Left ventricle myocardium inferior (tissue), 1 donor: Measurements from ENCODE around the gene CIAO2A. TPM values are rescaled to one million over a fixed set of nuclear protein-coding genes. Genes with fewer than 3 reads are reported as not detected.
A peak's percentile ranks its signal among the peaks of the same experiment; 100 is the strongest.

ENCODE experiments used
- DNase-seq: peaks from one replicate; pipeline ENCODE4 v3.0.0-alpha.2; 2020
- H3K27ac ChIP-seq: fragments of 200-600 bp; replicated peaks from 2 replicates; pipeline ENCODE4 v1.8.0; 2021
- H3K27me3 ChIP-seq: fragments of 200-600 bp; 2 replicates; pipeline ENCODE4 v1.8.0; 2021; ENCODE audit warnings: low read depth
- H3K36me3 ChIP-seq: fragments of 200-600 bp; 2 replicates; pipeline ENCODE4 v1.8.0; 2021
- H3K4me1 ChIP-seq: fragments of 200-600 bp; 2 replicates; pipeline ENCODE4 v1.8.0; 2021
- H3K4me3 ChIP-seq: fragments of 200-600 bp; 2 replicates; pipeline ENCODE4 v1.8.0; 2021; ENCODE audit warnings: mild to moderate bottlenecking, moderate library complexity
- H3K9me3 ChIP-seq: fragments of 200-600 bp; replicated peaks from 2 replicates; pipeline ENCODE4 v1.8.0; 2021
- intact Hi-C: fragments of 100-400 bp; cut with micrococcal nuclease; formaldehyde crosslinking; loops from one replicate; pipeline ENCODE4 v1.11.0; 2022
- total RNA-seq: library from RNA; stranded (reverse); fragmentation: NEBNext Ultra II Directional; extraction: Animal tissue kit (Norgen Biotek cat#: 25700); gene quantifications from one replicate; pipeline ENCODE4 v1.2.1, GENCODE V29; 2021
- TF ChIP-seq, protein P1 (sequence below): fragments of 200-600 bp; IDR thresholded peaks from 2 replicates; pipeline ENCODE4 v1.8.0; 2021; ENCODE audit warnings: antibody characterized with exemption, mild to moderate bottlenecking, borderline replicate concordance
- donor health status: DM: no; HTN: yes; CAD: no; lungs with severe emphysema.

CIAO2A gene
- total RNA-seq, 1 donor from 2014 or later: 71.0 TPM

DNA sequence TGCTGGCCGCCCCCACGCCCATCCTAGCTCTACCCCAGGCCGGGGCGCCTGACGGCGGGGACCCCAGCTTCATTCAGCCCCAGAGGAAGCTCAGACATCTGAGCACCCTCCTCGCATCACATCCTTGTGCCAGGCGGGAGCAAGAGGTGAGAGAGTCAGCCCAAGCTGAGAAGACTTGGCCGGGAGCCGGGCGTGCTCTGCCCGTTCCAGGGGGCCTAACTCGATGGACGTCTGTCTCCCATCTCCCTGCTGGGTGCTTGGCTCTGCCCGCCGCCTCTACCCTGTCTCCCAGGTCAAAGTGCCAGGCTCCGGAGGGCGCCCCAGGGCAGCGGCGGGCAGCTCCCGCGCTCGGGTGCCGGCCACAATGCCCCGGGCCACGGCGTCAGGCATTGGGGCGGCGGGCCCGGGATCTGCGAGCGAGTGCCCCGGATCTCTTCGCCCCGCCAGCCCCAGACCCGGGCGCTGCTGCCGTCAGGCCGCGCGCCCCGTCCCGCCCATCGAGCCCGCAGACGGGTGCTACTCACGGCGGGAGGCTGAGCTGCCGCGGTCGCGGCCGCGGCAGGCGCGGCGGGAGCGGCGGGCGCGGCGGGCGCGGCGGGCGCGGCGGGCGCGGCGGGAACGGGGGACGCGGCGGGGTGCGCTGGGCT is 47.7 kb downstream of the CIAO2A start:
- peak overlapping the region; percentile 88 for H3K27ac ChIP-seq

DNA sequence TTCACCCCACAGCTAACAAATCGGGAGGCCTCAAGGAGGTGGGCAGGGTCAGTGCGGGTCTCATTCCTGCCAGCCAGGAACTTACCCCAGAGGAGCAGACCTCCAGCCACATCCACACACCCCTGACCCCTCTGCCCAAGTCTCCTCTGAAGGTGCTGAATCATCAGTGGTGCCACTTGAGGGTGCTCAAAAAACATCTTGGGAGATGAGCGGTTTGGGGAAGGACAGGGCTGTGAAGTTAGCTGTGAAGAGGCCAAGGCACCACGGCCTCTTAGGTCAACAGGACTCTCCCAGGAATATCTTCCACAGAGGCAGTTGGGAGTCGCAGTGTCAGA is 48.6 kb downstream of the CIAO2A start:
- no peaks in the 10 kb centered on the region for H3K27me3 ChIP-seq
- no peaks in the 10 kb centered on the region for H3K36me3 ChIP-seq
- no peaks in the 10 kb centered on the region for H3K9me3 ChIP-seq
- H3K4me1 ChIP-seq: peaks cover 62% of the 10 kb centered on the region
- H3K4me3 ChIP-seq: peak overlapping the region; percentile 82
- intact Hi-C loops: loop anchor here (5.0 to 10.0 kb wide), 3 partner anchors 100 to 293 kb away; partner anchors contain the start of gene HERC1
- no peak for DNase-seq
- peak overlapping the region; percentile 88 for H3K27ac ChIP-seq
- TF ChIP-seq, protein P1, sequence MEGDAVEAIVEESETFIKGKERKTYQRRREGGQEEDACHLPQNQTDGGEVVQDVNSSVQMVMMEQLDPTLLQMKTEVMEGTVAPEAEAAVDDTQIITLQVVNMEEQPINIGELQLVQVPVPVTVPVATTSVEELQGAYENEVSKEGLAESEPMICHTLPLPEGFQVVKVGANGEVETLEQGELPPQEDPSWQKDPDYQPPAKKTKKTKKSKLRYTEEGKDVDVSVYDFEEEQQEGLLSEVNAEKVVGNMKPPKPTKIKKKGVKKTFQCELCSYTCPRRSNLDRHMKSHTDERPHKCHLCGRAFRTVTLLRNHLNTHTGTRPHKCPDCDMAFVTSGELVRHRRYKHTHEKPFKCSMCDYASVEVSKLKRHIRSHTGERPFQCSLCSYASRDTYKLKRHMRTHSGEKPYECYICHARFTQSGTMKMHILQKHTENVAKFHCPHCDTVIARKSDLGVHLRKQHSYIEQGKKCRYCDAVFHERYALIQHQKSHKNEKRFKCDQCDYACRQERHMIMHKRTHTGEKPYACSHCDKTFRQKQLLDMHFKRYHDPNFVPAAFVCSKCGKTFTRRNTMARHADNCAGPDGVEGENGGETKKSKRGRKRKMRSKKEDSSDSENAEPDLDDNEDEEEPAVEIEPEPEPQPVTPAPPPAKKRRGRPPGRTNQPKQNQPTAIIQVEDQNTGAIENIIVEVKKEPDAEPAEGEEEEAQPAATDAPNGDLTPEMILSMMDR: no peak

More for the DNA sequence above, 47.7 kb downstream of the CIAO2A start:
- intact Hi-C loops: loop anchor here (5.0 to 10.0 kb wide), 3 partner anchors 101 to 294 kb away; partner anchors contain the start of gene HERC1
- peak; percentile 50 for DNase-seq
- TF ChIP-seq, protein P1: no peak
- Histone ChIP-seq H3K36me3 (no peaks in the 10 kb centered on the region), H3K9me3 (no peaks in the 10 kb centered on the region), H3K4me1 (peaks cover 68% of the 10 kb centered on the region), H3K27me3 (no peaks in the 10 kb centered on the region), H3K4me3 (peak overlapping the region; percentile 82)

DNA sequence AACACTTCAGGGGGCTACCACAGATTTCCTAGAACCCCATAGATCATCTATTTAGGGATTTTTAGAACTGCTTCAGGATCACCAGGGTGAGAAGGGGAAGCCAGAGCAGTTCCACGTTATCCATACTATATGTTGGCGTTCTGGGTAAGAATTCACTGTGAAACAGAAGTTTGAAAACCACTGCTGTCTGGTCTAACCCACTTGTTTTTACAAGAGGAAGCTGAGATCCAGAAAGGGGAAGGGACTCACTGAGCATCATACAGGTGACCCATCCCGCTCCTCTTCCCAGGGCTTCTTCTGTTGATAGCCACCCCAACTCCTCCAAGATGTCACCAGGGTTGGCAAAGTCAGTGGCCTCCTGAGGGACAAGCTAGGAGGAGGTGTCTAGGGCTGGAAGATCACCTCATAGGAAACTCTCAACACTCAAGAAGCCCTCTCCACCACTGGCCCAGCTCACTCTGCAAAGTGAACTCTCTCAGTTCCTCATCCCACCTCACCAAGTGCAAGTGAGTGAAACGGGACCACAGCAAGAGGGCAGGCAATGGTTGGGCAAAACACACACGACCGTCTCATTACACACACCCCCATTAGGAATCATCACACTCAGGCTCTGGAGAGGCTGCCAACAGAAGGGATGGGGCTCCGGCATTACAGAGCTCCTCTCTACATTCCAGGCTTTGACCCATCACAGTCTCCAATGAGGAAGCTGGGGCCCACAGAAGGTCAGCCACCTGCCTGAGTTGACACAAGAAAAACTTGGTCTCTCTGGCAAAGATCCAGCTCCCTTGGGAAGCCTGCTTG is 49.1 kb downstream of the CIAO2A start:
- Histone ChIP-seq H3K27ac (peak overlapping the region; percentile 88), H3K36me3 (peaks cover 5% of the 10 kb centered on the region), H3K4me3 (peak overlapping the region; percentile 82), H3K4me1 (peaks cover 60% of the 10 kb centered on the region), H3K9me3 (no peaks in the 10 kb centered on the region), H3K27me3 (no peaks in the 10 kb centered on the region)
- TF ChIP-seq, protein P1: no peak
- no peak for DNase-seq
- intact Hi-C loops: loop anchor here (5.0 to 10.0 kb wide), 3 partner anchors 100 to 292 kb away; partner anchors contain the start of gene HERC1

DNA sequence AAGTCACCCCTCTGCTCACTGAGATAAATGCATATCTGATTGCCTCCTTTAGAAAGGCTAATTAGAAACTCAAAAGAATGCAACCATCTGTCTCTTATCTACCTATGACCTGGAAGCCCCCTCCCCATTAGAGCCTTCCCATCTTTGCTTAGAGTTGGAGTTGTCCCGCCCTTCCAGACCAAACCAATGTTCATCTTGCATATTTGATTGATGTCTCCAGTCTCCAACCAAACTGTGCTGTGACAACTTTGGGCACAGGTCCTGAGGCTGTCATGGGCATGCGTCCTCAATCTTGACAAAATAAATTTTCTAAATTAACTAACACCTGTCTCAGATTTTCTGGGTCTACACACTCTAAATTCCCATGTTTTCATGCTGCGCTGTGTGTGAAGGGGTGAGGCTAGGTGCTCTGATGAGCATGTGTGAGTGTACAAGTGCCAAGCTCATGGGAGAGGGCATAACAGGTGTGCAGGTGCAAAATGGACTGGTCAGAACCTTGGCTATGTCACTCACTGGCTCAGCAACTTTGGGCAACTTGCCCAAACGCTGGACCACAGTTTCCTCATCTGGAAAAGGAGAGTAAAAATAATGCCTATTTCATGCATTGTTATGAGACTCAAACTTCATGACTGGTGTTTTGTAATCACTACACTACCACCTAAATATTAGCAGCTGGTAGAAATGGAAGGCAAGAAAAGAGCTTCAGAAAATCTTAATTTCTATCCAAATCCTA is 54.6 kb downstream of the CIAO2A start:
- no peaks in the 10 kb centered on the region for H3K27me3 ChIP-seq

DNA sequence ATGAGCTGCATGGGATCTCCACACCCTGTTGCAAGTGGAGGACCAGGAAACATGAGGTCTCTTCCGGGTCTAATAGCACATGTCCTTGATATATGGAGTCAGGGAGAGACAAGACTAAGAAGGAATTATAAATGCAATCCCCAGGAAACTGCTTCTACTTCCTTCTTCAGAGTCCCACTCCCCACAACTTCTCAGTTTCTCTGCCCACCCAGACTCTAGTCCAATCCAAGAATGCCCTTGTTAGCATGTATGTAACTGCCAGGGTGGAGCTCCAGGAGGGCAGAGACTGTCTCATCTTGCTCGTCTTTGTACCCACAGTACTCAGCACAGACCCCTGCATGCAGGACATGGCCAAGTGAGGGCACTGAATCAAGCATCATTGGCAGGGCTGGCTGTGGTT is 55.7 kb downstream of the CIAO2A start:
- Histone ChIP-seq H3K4me3 (no peak overlapping the region), H3K27me3 (no peaks in the 10 kb centered on the region), H3K36me3 (peaks cover 28% of the 10 kb centered on the region), H3K9me3 (no peaks in the 10 kb centered on the region), H3K4me1 (peaks cover 34% of the 10 kb centered on the region), H3K27ac (no peak overlapping the region)
- DNase-seq: no peak
- TF ChIP-seq, protein P1: no peak
- intact Hi-C loops: no loop called here

More for the DNA sequence above, 54.6 kb downstream of the CIAO2A start:
- Histone ChIP-seq H3K36me3 (peaks cover 28% of the 10 kb centered on the region), H3K4me1 (peaks cover 44% of the 10 kb centered on the region), H3K4me3 (no peak overlapping the region), H3K27ac (no peak overlapping the region), H3K9me3 (no peaks in the 10 kb centered on the region)
- TF ChIP-seq, protein P1: no peak
- intact Hi-C loops: no loop called here
- no peak for DNase-seq
